Activated CD8-positive, alpha-beta memory T cell treated with anti-CD3 and anti-CD28 coated beads, Interleukin-2, amount 50 U/mL, for 1 hour (primary cell): ENCODE measurements around the gene PAF1.
"Not testable (repeated sequence)": the region's sequence is repeated elsewhere in the genome, so short reads cannot be mapped to it uniquely, and the experiment has no call there.

Experiments
- DNase-seq: peaks from one replicate; pipeline ENCODE4 v3.0.0-alpha.2; 2020; ENCODE audit errors: extremely low read depth

Gene PAF1

GRCh38 chr19:39382991-39383828 lies 7.7 kb downstream of the PAF1 start:
- no peak for DNase-seq

- DNase-seq: no peak
Observed at GRCh38 chr19:39381910-39382611, 8.8 kb downstream of the PAF1 start.

- no peak for DNase-seq
Observed at GRCh38 chr19:39380521-39381502, 10.1 kb downstream of the PAF1 start.

GRCh38 chr19:39379865-39380396 lies 11.0 kb downstream of the PAF1 start:
- DNase-seq: no peak

GRCh38 chr19:39379366-39379765 lies 11.5 kb downstream of the PAF1 start:
- not testable (repeated sequence) for DNase-seq

GRCh38 chr19:39377373-39378362 lies 13.2 kb downstream of the PAF1 start:
- no peak for DNase-seq

GRCh38 chr19:39375929-39376328 lies 15.0 kb downstream of the PAF1 start:
- DNase-seq: no peak

GRCh38 chr19:39372941-39373340 lies 18.0 kb downstream of the PAF1 start:
- no peak for DNase-seq

GRCh38 chr19:39372047-39372802 lies 18.7 kb downstream of the PAF1 start:
- no peak for DNase-seq

GRCh38 chr19:39370735-39371134 lies 20.2 kb downstream of the PAF1 start:
- no peak for DNase-seq

GRCh38 chr19:39369200-39369599 lies 21.7 kb downstream of the PAF1 start:
- DNase-seq: no peak

- DNase-seq: no peak
Observed at GRCh38 chr19:39365531-39365930, 25.4 kb downstream of the PAF1 start.

- no peak for DNase-seq
Observed at GRCh38 chr19:39363901-39364457, 26.9 kb downstream of the PAF1 start.

GRCh38 chr19:39362682-39363657 lies 27.9 kb downstream of the PAF1 start:
- DNase-seq: no peak

- no peak for DNase-seq
Observed at GRCh38 chr19:39360599-39360998, 30.3 kb downstream of the PAF1 start.

- no peak for DNase-seq
Observed at GRCh38 chr19:39359026-39359425, 31.9 kb downstream of the PAF1 start.

GRCh38 chr19:39356647-39357046 lies 34.3 kb downstream of the PAF1 start:
- no peak for DNase-seq

- no peak for DNase-seq
Observed at GRCh38 chr19:39356073-39356472, 34.8 kb downstream of the PAF1 start.
